ENCODE data around the gene ZEB1. TPM values are rescaled to one million over a fixed set of nuclear protein-coding genes. Genes with fewer than 3 reads are reported as not detected.

Gene ZEB1
- total RNA-seq, 1 donor from 2014 or later = 82.7 TPM

DNA sequence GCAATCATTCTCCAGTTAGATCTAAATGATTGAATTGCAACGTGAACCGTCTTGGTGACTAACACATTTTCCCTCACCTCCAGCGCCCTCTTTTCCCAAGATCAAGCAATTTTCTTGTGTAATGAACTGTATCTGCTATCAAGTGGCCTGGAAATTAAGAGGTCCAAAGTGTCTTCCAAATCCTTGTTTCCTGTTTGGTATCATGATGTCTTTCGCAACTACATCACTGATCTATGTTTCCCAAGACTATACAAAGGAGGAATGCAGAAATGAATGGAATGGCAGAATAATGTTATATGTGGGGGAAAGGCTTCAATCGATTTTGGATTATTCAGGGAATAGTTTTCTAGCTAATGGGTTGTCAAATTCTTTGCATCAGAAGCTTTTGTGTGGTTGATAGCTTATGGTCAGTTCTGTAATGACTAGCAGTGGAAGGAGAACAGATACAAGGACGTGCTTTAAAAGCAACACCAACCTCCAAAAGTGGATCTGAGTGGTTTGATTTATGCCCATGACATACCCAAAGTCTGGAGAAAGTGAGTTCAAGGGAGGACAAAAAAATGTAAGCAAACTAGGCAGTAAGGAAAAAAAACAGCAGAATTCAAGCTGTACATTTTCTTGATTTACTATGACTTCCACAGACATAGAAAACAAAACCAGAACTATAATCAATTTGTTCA, 14.6 kb upstream of the ZEB1 start:
- Histone ChIP-seq H3K9me3 (no peaks in the 10 kb centered on the region), H3K27me3 (no peaks in the 10 kb centered on the region), H3K36me3 (no peaks in the 10 kb centered on the region), H3K4me3 (no peak overlapping the region), H3K4me1 (no peaks in the 10 kb centered on the region), H3K27ac (no peak overlapping the region)
- no peak for DNase-seq (ENCODE audit: extremely low spot score in 2 of 2)
- intact Hi-C loops (cut with DNase I) = no loop called here
- no peak for TF ChIP-seq POLR2A (IDR thresholded peaks at IDR 0.05)
- TF ChIP-seq POLR2AphosphoS5 (IDR thresholded peaks at IDR 0.05; ENCODE audit: insufficient read depth in 1 of 2, low read depth in 1 of 2) = no peak
- TF ChIP-seq, protein P1, sequence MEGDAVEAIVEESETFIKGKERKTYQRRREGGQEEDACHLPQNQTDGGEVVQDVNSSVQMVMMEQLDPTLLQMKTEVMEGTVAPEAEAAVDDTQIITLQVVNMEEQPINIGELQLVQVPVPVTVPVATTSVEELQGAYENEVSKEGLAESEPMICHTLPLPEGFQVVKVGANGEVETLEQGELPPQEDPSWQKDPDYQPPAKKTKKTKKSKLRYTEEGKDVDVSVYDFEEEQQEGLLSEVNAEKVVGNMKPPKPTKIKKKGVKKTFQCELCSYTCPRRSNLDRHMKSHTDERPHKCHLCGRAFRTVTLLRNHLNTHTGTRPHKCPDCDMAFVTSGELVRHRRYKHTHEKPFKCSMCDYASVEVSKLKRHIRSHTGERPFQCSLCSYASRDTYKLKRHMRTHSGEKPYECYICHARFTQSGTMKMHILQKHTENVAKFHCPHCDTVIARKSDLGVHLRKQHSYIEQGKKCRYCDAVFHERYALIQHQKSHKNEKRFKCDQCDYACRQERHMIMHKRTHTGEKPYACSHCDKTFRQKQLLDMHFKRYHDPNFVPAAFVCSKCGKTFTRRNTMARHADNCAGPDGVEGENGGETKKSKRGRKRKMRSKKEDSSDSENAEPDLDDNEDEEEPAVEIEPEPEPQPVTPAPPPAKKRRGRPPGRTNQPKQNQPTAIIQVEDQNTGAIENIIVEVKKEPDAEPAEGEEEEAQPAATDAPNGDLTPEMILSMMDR (IDR thresholded peaks at IDR 0.05) = no peak

DNA sequence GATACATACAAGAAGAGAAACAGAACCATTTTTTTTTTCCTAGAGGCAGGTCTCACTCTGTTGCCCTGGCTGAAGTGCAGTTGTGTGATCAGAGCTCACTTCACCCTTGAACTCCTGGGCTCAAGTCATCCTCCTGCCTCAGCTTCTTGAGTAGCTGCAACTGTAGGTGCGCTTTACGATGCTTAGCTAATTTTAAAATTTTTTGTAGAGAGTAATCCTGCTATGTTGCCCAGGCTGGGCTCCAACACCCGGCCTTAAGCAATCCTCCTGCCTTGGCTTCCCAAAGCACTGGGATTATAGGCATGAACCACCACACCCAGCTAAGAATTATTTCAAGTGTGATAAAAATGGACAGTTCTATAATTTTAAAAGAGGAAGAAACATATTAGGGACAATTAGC, 5.6 kb upstream of the ZEB1 start:
- intact Hi-C loops (cut with DNase I) = no loop called here
- TF ChIP-seq, protein P1 (IDR thresholded peaks at IDR 0.05) = no peak
- TF ChIP-seq POLR2AphosphoS5 (IDR thresholded peaks at IDR 0.05; ENCODE audit: insufficient read depth in 1 of 2, low read depth in 1 of 2) (no peak), POLR2A (IDR thresholded peaks at IDR 0.05) (no peak)
- DNase-seq (ENCODE audit: extremely low spot score in 2 of 2) = no peak
- peaks cover 3% of the 10 kb centered on the region for H3K4me1 ChIP-seq
- no peaks in the 10 kb centered on the region for H3K27me3 ChIP-seq
- no peaks in the 10 kb centered on the region for H3K9me3 ChIP-seq
- no peaks in the 10 kb centered on the region for H3K36me3 ChIP-seq
- no peak overlapping the region for H3K27ac ChIP-seq
- no peak overlapping the region for H3K4me3 ChIP-seq

DNA sequence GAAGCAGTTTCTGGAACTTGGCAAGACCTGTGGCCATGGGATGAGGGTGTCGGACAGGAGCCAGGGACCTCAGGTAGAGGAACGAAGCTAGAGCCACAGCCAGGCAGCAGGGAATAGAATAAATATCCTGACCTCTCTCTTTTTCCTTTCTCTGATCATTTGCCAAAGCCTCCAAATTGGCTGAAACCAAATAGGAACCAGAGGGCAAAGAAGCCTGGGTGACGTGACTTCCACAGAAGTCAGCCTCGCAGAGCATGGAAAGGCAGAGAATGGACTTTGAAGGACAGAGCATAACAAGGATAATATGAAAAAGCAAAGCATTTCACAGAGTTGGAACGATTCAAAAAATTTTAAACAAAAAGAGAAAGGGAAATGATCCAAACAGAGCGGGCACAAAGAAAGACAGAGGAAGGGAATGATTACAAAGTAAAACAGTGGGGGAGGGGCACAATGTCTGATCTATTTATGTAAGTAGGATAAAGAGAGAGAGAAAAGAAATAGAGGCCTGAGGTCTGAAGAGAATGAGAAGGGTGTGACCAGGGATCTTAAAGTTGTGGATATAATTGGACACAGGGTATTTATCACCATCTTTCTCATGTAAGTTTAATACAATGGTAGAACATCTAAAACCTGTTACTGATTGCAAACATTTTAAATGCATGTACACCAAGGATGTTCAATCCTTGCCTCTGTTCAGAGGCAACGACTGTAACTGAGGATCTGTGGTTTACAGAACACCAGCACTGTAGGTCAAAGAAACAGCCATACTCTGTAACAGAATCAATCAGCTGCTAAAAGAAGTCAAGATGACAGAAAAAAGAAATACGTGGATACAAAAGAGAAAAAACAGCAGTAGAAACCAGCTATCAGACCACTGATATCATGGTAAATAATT, 4.5 kb upstream of the ZEB1 start:
- Histone ChIP-seq H3K9me3 (no peaks in the 10 kb centered on the region), H3K36me3 (no peaks in the 10 kb centered on the region), H3K27me3 (no peaks in the 10 kb centered on the region), H3K27ac (no peak overlapping the region), H3K4me3 (no peak overlapping the region), H3K4me1 (peaks cover 3% of the 10 kb centered on the region)
- TF ChIP-seq, protein P1 (IDR thresholded peaks at IDR 0.05) = no peak
- TF ChIP-seq POLR2AphosphoS5 (IDR thresholded peaks at IDR 0.05; ENCODE audit: insufficient read depth in 1 of 2, low read depth in 1 of 2) (no peak), POLR2A (IDR thresholded peaks at IDR 0.05) (no peak)
- DNase-seq (ENCODE audit: extremely low spot score in 2 of 2) = no peak
- intact Hi-C loops (cut with DNase I) = loop anchor here (5.0 kb wide), 1 partner anchor 493 kb away; no protein-coding TSS in a partner anchor

DNA sequence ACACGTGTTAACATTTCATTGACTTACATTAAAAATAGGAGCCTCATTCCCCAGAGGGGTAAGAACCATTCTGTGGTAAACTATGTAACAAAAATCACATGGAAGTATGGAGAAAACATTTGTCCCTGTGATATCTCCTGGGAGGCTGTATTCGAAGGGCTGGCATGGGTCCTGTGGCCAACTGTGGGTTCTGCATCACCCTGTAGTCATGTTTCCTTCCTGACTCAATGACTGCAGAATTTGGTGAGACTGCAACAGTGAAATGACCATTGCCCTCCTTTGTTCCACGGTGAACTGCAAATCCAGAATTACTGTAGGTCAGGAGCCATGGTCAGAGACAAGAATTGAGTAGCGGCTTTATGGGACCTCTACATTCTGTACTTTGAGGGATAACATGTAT, 3.6 kb upstream of the ZEB1 start:
- no peaks in the 10 kb centered on the region for H3K9me3 ChIP-seq
- no peak overlapping the region for H3K27ac ChIP-seq
- peaks cover 3% of the 10 kb centered on the region for H3K4me1 ChIP-seq
- intact Hi-C loops (cut with DNase I) = loop anchor here (5.0 kb wide), 1 partner anchor 492 kb away; no protein-coding TSS in a partner anchor
- H3K27me3 ChIP-seq = no peaks in the 10 kb centered on the region
- H3K4me3 ChIP-seq = no peak overlapping the region
- DNase-seq (ENCODE audit: extremely low spot score in 2 of 2) = no peak
- TF ChIP-seq, protein P1 (IDR thresholded peaks at IDR 0.05) = no peak
- TF ChIP-seq POLR2A (IDR thresholded peaks at IDR 0.05) = no peak
- TF ChIP-seq POLR2AphosphoS5 (IDR thresholded peaks at IDR 0.05; ENCODE audit: insufficient read depth in 1 of 2, low read depth in 1 of 2) = no peak
- no peaks in the 10 kb centered on the region for H3K36me3 ChIP-seq

All from vagina (tissue), 2 donors.